T-helper 22 cell (primary cell): ENCODE results near the gene FBXL3.
"Not testable (repeated sequence)": the region's sequence is repeated elsewhere in the genome, so short reads cannot be mapped to it uniquely, and the experiment has no call there.

Source experiments
- DNase-seq: peaks from one replicate; pipeline ENCODE4 v3.0.0-alpha.2; 2020; ENCODE audit warnings: low read depth

FBXL3 gene

DNA sequence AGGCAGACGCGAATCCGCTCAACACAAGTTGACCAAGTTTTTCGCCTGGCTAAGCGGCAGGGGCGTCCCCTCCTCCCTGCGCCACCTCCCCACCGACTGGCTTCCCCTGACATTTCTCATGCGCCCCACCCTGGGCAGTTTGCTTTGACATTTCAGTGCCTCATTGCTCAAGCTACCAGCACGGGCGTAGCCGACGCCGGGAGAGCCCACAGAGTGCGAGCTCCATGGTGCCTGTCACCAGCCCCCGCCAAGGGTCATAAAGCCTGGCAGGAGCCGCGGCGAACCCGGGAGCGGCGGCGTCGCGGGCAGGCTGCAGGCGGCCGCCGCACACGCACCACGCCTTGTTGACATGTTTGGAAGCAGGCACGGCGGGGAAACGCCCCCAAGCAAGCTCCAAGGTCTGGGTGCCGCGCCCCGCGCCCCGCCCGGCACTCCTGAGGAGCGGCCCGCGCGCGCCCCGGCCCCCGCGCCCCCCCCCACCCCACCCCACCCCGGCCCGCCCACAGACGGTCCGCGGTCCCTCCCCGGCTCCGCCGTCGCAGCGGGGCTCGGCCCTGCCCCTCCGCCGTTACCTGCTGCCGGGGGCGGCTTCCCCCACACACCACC lies 601 bp downstream of the FBXL3 start:
- peak; percentile 77 for DNase-seq

DNA sequence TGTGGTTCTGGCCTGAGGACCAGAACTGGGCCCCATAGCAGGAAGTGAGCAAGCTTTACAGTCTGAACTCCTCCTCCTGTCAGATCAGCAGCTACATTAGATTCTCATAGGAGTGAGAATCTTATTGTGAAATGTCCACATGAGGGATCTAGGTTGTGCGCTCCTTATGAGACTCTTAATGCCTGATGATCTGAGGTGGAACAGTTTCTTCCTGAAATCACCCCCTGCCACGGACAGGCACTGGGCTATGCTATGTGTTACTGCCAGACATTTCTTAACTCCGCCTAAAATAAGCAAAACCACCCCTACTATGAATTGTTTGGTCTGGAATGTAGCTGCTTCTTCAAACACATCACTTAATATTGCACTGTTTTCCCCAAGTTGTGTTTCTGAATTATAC lies 4.6 kb downstream of the FBXL3 start:
- DNase-seq: no peak

DNA sequence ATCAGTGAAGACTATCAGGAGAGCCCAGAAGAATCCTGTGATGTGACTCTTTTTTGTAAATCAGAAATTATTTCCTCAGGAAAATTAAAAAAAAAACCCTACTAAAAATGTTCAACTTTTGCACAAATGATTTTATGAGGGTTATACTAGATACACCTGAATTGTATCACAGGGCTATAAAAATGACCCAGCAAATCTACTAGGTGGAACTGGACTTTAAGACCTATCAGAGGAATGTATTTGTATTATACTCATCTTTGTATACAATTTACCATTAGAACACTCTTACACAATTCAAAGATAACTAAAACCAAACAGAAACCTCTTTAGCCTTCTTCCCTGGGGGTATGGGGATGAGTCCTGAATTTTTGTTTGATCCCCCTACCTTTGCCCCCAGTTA lies 7.2 kb downstream of the FBXL3 start:
- no peak for DNase-seq

- no peak for DNase-seq
Measured at GRCh38 chr13:77016888-77017623, 9.9 kb downstream of the FBXL3 start.

- no peak for DNase-seq
Measured at GRCh38 chr13:77016251-77016812, 10.6 kb downstream of the FBXL3 start.

GRCh38 chr13:77014906-77015685 lies 11.9 kb downstream of the FBXL3 start:
- no peak for DNase-seq

GRCh38 chr13:77013853-77014542 lies 13.0 kb downstream of the FBXL3 start:
- no peak for DNase-seq

DNA sequence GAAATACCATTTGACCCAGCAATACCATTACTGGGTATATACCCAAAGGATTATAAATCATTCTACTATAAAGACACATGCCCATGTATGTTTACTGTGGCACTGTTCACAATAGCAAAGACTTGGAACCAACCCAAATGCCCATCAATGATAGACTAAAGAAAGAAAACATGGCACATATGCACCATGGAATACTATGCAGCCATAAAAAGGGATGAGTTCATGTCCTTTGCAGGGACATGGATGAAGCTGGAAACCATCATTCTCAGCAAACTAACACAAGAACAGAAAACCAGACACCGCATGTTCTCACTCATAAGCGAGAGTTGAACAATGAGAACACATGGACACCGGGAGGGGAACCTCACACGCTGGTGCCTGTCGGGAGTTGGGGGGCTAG lies 17.2 kb downstream of the FBXL3 start:
- not testable (repeated sequence) for DNase-seq

GRCh38 chr13:77009011-77009410 lies 17.9 kb downstream of the FBXL3 start:
- no peak for DNase-seq

GRCh38 chr13:77008337-77008736 lies 18.6 kb downstream of the FBXL3 start:
- not testable (repeated sequence) for DNase-seq

GRCh38 chr13:77002590-77003190 lies 24.3 kb downstream of the FBXL3 start:
- no peak for DNase-seq

DNA sequence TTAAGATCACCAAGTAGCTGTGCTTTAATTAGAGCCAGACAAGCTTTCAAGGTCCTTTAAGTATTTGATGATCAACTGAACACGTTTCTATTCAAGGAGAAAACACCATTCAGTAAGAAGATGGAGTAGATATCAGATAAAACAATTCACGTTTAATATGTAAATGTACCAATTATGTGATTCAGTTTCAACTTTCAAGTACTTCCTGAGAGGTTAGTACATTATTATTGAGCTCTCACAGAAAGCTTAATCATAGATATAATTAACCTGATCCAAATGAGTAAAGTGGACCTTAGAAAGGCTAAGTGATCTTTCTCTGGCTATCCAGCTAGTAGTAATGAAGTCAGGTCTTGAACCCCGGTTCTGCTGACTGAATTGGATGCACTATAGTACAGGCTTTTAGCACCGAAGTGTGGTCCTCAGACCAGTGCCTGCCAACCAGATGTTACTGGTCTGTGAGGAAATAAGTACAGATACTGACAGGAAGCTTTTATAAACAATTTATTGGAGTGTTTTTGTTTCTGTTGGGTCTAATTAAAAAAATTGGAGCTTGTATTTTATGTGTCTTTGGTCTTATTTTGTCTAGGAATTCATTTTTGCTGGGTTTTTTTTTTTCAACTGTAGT lies 24.9 kb downstream of the FBXL3 start:
- no peak for DNase-seq

DNA sequence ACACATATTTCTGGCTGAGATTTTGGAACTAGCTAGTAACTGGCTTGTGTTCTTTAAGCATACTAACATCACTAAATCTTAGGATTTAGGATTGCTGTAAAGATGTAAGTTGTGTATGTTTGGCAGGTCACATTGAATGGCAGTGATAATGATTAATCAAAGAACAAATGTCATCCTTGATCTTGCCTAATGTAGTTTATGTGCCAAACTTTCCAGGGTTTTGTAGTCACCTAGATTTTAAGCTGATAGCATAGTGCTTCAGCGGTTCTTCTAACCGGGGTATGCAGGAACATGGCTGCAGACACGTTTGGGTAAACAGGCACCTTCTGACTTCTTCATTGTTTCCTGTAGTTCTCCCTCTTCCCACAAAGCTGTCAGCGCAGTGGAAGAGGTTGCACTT lies 25.4 kb downstream of the FBXL3 start:
- DNase-seq: no peak

DNA sequence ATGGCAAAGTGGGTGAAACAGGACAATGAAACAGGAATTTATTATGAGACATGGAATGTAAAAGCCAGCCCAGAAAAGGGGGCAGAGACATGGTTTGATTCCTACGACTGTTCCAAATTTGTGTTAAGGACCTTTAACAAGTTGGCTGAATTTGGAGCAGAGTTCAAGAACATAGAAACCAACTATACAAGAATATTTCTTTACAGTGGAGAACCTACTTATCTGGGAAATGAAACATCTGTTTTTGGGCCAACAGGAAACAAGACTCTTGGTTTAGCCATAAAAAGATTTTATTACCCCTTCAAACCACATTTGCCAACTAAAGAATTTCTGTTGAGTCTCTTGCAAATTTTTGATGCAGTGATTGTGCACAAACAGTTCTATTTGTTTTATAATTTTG lies 26.5 kb downstream of the FBXL3 start:
- DNase-seq: no peak

DNA sequence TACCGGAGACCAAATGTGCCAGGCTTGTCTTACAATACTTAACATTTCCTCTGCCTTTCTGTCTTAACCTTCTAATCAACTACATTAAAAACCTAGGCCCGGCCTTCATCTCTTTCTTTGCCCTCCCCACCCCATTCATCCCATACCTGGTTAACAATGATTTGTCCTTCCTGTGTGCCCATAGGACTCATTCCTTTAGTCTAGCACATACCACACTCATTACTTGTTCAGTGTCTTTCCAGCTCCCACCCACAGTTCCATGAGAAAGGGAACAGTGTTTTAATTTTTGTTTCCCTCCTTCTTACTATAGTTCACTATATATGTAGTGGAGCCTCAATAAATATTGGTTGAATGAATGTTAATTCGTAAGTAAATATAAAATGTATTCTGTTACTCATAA lies 32.7 kb downstream of the FBXL3 start:
- no peak for DNase-seq

DNA sequence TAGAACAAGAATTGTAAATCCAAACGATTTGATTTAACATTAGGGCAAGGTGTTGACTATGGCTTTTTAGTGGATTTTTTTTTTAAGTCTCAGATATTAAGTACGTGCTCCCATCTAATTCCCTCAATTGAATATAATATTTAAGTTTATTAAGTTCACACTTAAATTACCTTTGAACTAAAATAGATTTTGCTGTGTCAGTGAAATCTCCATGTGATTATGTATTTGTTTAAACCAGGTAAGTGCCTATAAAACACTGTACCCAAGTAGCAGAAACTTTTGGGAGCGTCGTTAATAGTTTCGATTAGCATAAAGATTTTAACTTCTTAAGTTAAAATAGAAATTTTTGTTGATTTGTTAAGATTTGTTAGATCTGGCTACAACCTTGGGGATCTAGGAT lies 33.5 kb downstream of the FBXL3 start:
- no peak for DNase-seq

DNA sequence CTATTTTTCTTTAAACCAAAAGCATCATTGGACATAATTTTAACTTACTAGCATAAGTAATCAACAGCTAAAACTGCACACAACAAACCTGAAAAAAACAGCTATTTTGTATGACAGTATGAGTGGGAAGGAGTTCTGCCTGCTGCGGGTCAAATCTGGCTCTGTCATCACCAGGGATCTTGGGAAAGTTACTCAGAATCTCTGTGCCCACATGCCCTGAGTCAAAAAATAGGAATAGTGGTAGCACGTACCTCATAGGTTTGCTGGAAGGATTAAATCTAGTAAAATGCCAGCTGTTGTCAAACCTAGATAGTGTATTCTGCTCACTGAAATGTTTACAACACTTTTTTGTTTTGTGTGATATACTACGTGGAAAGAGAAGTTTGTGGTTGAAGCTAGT lies 33.9 kb downstream of the FBXL3 start:
- no peak for DNase-seq

DNA sequence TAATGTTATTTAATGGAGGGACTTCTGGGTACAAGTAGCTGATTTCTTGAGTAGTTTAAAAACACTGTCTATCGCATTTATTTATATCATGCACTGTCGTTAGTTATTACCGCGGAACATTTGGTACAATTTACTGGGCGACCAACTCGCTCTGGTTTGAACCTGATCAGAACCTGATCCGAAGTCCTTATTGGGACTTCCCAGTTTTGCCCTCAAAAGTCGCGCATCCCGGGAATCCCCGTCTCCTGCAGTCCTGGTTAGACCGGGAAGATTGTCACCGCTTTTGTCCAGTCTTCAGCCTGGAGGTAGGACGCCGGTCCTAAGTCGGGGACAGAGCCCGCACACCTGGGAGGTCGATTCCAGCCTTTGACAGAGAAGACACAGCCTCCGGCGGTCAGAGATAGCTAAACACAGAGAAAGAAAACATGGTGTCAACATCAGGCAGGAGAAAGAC lies 34.4 kb downstream of the FBXL3 start:
- DNase-seq: peak; percentile 12

GRCh38 chr13:76991796-76992547 lies 35.0 kb downstream of the FBXL3 start, which contains the start of gene CLN5:
Gene CLN5, plus strand, starts transcription at chr13:76992081. Its CDS starts 18 bp downstream, at chr13:76992099.
- peak; percentile 93 for DNase-seq

- DNase-seq: peak; percentile 82
Measured at GRCh38 chr13:76991432-76991795, 35.5 kb downstream of the FBXL3 start.
